Measurements from ENCODE around the gene TULP4.

Gene TULP4

DNA sequence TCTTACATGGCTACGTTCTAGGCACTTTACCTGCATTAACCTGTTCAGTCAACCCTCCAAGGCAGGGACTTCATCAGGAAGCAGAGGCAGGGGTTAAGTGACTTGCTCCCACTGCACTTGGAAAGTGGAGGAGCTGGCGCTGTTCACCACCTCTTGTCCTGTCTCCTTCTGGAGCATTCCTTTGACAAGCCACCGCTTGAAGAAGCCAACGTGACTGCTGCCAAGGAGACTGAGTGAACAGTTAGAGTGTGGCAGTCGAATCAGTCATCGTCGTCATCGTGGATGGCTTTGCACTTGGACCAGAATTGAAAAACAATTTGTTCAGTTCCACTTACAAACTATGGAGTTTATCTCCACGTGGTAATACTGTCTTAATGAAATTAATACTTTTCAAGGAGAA lies 60.9 kb downstream of the TULP4 start:
- no peaks in the 10 kb centered on the region for H3F3A ChIP-seq (ENCODE audit: low read depth)
- no peaks in the 10 kb centered on the region for H3K36me3 ChIP-seq (ENCODE audit: insufficient read depth, low read length)
- H2AFZ ChIP-seq (ENCODE audit: low read length): no peak overlapping the region
- H3K79me2 ChIP-seq (ENCODE audit: insufficient read depth, low read length): no peaks in the 10 kb centered on the region
- H3K4me1 ChIP-seq (ENCODE audit: insufficient read depth, low read length, poor library complexity, severe bottlenecking): no peaks in the 10 kb centered on the region
- no peaks in the 10 kb centered on the region for H3K27me3 ChIP-seq (ENCODE audit: insufficient read depth, low read length, poor library complexity, severe bottlenecking)
- no peak overlapping the region for H3K4me2 ChIP-seq (ENCODE audit: low read depth, low read length, poor library complexity, severe bottlenecking)
- H4K20me1 ChIP-seq (ENCODE audit: insufficient read depth, low read length, poor library complexity, severe bottlenecking): no peaks in the 10 kb centered on the region
- H3K9me3 ChIP-seq (ENCODE audit: insufficient read depth, low read depth, low read length): no peaks in the 10 kb centered on the region
- H3K9me2 ChIP-seq (replicated peaks; ENCODE audit: low read depth, low read length): no peaks in the 10 kb centered on the region
- H3K4me3 ChIP-seq (ENCODE audit: low read length, poor library complexity, severe bottlenecking): no peak overlapping the region
- no peak for TF ChIP-seq EZH2phosphoT487 (IDR thresholded peaks at IDR 0.05; ENCODE audit: borderline replicate concordance)
- TF ChIP-seq, protein P1, sequence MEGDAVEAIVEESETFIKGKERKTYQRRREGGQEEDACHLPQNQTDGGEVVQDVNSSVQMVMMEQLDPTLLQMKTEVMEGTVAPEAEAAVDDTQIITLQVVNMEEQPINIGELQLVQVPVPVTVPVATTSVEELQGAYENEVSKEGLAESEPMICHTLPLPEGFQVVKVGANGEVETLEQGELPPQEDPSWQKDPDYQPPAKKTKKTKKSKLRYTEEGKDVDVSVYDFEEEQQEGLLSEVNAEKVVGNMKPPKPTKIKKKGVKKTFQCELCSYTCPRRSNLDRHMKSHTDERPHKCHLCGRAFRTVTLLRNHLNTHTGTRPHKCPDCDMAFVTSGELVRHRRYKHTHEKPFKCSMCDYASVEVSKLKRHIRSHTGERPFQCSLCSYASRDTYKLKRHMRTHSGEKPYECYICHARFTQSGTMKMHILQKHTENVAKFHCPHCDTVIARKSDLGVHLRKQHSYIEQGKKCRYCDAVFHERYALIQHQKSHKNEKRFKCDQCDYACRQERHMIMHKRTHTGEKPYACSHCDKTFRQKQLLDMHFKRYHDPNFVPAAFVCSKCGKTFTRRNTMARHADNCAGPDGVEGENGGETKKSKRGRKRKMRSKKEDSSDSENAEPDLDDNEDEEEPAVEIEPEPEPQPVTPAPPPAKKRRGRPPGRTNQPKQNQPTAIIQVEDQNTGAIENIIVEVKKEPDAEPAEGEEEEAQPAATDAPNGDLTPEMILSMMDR (conservative IDR thresholded peaks at IDR 0.05; ENCODE audit: low read length): no peak
- no peak overlapping the region for H3K9ac ChIP-seq (ENCODE audit: low read depth, low read length, poor library complexity, severe bottlenecking)

DNA sequence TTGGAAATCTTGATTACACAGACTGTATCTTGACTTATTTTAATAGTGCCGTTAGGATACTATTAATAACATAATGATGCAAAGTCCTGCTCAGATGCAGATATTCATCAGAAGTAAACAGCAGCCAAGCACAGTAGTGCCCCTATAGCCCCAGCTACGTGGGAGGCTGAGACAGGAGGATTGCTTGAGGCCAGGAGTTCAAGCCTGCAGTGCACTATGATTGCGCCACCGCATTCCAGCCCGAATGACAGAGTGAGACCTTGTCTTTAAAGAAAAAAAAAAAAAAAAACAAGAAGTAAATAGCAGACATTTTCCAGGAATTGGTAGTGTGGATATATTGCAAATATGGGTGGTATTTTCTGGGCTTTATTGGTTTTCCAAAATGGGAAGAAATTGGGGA lies 61.8 kb downstream of the TULP4 start:
- Histone ChIP-seq H3K9ac (ENCODE audit: low read depth, low read length, poor library complexity, severe bottlenecking) (no peak overlapping the region), H3K79me2 (ENCODE audit: insufficient read depth, low read length) (no peaks in the 10 kb centered on the region), H4K20me1 (ENCODE audit: insufficient read depth, low read length, poor library complexity, severe bottlenecking) (no peaks in the 10 kb centered on the region), H2AFZ (ENCODE audit: low read length) (no peak overlapping the region), H3K36me3 (ENCODE audit: insufficient read depth, low read length) (no peaks in the 10 kb centered on the region), H3K27me3 (ENCODE audit: insufficient read depth, low read length, poor library complexity, severe bottlenecking) (no peaks in the 10 kb centered on the region), H3K4me3 (ENCODE audit: low read length, poor library complexity, severe bottlenecking) (no peak overlapping the region), H3K9me3 (ENCODE audit: insufficient read depth, low read depth, low read length) (no peaks in the 10 kb centered on the region), H3F3A (ENCODE audit: low read depth) (no peaks in the 10 kb centered on the region), H3K9me2 (replicated peaks; ENCODE audit: low read depth, low read length) (no peaks in the 10 kb centered on the region), H3K4me1 (ENCODE audit: insufficient read depth, low read length, poor library complexity, severe bottlenecking) (no peaks in the 10 kb centered on the region), H3K4me2 (ENCODE audit: low read depth, low read length, poor library complexity, severe bottlenecking) (no peak overlapping the region)
- TF ChIP-seq, protein P1 (conservative IDR thresholded peaks at IDR 0.05; ENCODE audit: low read length): no peak
- TF ChIP-seq EZH2phosphoT487 (IDR thresholded peaks at IDR 0.05; ENCODE audit: borderline replicate concordance): no peak

DNA sequence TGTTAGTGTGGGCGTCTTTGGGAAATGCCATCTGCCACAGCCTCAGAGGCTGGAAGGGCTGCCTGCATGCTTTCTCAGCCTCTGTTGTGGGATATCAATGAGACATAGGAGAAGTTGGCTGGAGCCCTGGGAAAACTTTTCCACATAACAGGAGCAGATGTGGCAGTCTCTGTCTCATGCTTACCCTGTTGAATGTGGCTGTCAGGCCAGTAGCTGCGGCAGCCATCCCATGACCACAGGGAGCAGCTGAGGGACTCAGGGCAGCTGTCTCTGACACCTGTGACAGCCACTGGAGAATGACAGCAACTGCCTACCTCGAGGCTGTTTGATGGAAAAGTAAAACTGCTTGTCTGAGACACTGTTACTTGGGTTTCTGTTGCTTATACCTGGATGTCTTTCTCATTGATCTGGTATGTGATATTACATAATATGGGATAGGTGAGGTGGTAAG lies 64.4 kb downstream of the TULP4 start:
- Histone ChIP-seq H3K4me1 (ENCODE audit: insufficient read depth, low read length, poor library complexity, severe bottlenecking) (no peaks in the 10 kb centered on the region), H3K4me3 (ENCODE audit: low read length, poor library complexity, severe bottlenecking) (no peak overlapping the region), H2AFZ (ENCODE audit: low read length) (no peak overlapping the region), H3K9me3 (ENCODE audit: insufficient read depth, low read depth, low read length) (no peaks in the 10 kb centered on the region), H3F3A (ENCODE audit: low read depth) (no peaks in the 10 kb centered on the region), H4K20me1 (ENCODE audit: insufficient read depth, low read length, poor library complexity, severe bottlenecking) (no peaks in the 10 kb centered on the region), H3K79me2 (ENCODE audit: insufficient read depth, low read length) (no peaks in the 10 kb centered on the region), H3K9me2 (replicated peaks; ENCODE audit: low read depth, low read length) (no peaks in the 10 kb centered on the region), H3K27me3 (ENCODE audit: insufficient read depth, low read length, poor library complexity, severe bottlenecking) (no peaks in the 10 kb centered on the region), H3K36me3 (ENCODE audit: insufficient read depth, low read length) (no peaks in the 10 kb centered on the region), H3K9ac (ENCODE audit: low read depth, low read length, poor library complexity, severe bottlenecking) (no peak overlapping the region), H3K4me2 (ENCODE audit: low read depth, low read length, poor library complexity, severe bottlenecking) (no peak overlapping the region)
- no peak for TF ChIP-seq EZH2phosphoT487 (IDR thresholded peaks at IDR 0.05; ENCODE audit: borderline replicate concordance)
- TF ChIP-seq, protein P1 (conservative IDR thresholded peaks at IDR 0.05; ENCODE audit: low read length): no peak

Data from Loucy (cell line).